ENCODE results near the gene ADRA1B. TPM values are rescaled to one million over a fixed set of nuclear protein-coding genes. Genes with fewer than 3 reads are reported as not detected.

Gene ADRA1B
- total and polyA plus RNA-seq, 2 donors (not counting 3 experiments of a cell fraction or from before 2014, with no cell fraction given): 0.77 TPM; not detected in 1

GRCh38 chr5:159904874-159905273 lies 11.4 kb upstream of the ADRA1B start:
- Histone ChIP-seq H3K9me3 (replicated peaks; ENCODE audit: control insufficient read depth, insufficient read depth, low read length) (no peaks in the 10 kb centered on the region), H3K27ac (ENCODE audit: insufficient read depth, low read depth, low read length) (no peak overlapping the region), H3K4me1 (ENCODE audit: control insufficient read depth, extremely low read depth, insufficient read depth, low read length) (no peaks in the 10 kb centered on the region), H3K4me2 (ENCODE audit: insufficient read depth, low read length) (no peak overlapping the region), H3K79me2 (ENCODE audit: control insufficient read depth, insufficient read depth, low read length) (no peaks in the 10 kb centered on the region), H3K4me3 (replicated peaks in 1 of 3; ENCODE audit: insufficient read depth in 1 of 3, low read depth in 1 of 3, low read length in 3 of 3) (no peak overlapping the region), H3K27me3 (ENCODE audit: control insufficient read depth in 2 of 2, insufficient read depth in 2 of 2, low read length in 2 of 2) (no peaks in the 10 kb centered on the region), H3K9ac (replicated peaks; ENCODE audit: extremely low read depth, insufficient read depth, low read length) (no peak overlapping the region), H3K36me3 (ENCODE audit: control insufficient read depth in 2 of 2, extremely low read depth in 1 of 2, insufficient read depth in 2 of 2, low read length in 2 of 2) (no peaks in the 10 kb centered on the region), H3K9me1 (replicated peaks; ENCODE audit: control insufficient read depth, extremely low read depth, insufficient read depth, low read length) (no peaks in the 10 kb centered on the region), H4K20me1 (replicated peaks; ENCODE audit: control insufficient read depth, extremely low read depth, insufficient read depth, low read length) (no peaks in the 10 kb centered on the region), H2AFZ (ENCODE audit: low read depth, low read length) (no peak overlapping the region)
- CTCF ChIA-PET: no interaction called here
- POLR2A ChIA-PET: no interaction called here
- intact Hi-C loops (cut with micrococcal nuclease) (no loop called here), dilution Hi-C loops (cut with MboI; ENCODE audit: extremely low pct_ligation_motif_present, low sequenced_read_pairs) (no loop called here)
- TF ChIP-seq, protein P1, sequence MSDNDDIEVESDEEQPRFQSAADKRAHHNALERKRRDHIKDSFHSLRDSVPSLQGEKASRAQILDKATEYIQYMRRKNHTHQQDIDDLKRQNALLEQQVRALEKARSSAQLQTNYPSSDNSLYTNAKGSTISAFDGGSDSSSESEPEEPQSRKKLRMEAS (IDR thresholded peaks at IDR 0.05; ENCODE audit: insufficient read depth, insufficient read length): no peak
- TF ChIP-seq GATA2 (IDR thresholded peaks at IDR 0.05; ENCODE audit: insufficient read depth, insufficient read length, low read depth, low read length) (no peak), JUN (IDR thresholded peaks at IDR 0.05; ENCODE audit: borderline replicate concordance, insufficient read depth, insufficient read length, low read depth) (no peak), POLR2AphosphoS5 (IDR thresholded peaks at IDR 0.05; ENCODE audit: insufficient read depth, low read depth, low read length) (no peak), POLR2A (IDR thresholded peaks at IDR 0.05; ENCODE audit: low read depth, low read length) (no peak), CTCF (IDR thresholded peaks at IDR 0.05; ENCODE audit: extremely low read depth in 1 of 2, insufficient read depth in 1 of 2, low read depth in 1 of 2, low read length in 2 of 2) (no peak), MYC (IDR thresholded peaks at IDR 0.05; ENCODE audit: low read depth, low read length) (no peak), EZH2 (IDR thresholded peaks at IDR 0.05; ENCODE audit: borderline replicate concordance, low read depth, low read length, severe bottlenecking) (no peak), FOS (IDR thresholded peaks at IDR 0.05; ENCODE audit: borderline replicate concordance, insufficient read depth, low read length) (no peak)
- no TSS peak for BruUV-seq (replicated peaks)
- FAIRE-seq (no peak), DNase-seq (ENCODE audit: low read depth, low spot score) (no peak)
